SK-N-MC (cell line): Measurements from ENCODE around the gene METTL24.

Source experiments
- EZH2 ChIP-seq: fragments of 200-600 bp; sonication (generic); IDR thresholded peaks from one replicate; pipeline ENCODE4 v1.6.1; 2017; ENCODE audit warnings: antibody characterized with exemption
- FOXP2 ChIP-seq: optimal IDR thresholded peaks from 2 replicates; pipeline ENCODE3; 2011; ENCODE audit warnings: mild to moderate bottlenecking, moderate library complexity; ENCODE audit not compliant: insufficient read depth; ENCODE audit errors: extremely low read length, control extremely low read depth
- POLR2AphosphoS5 ChIP-seq: IDR thresholded peaks from 2 replicates; pipeline ENCODE4 v1.6.1; 2012; ENCODE audit warnings: mild to moderate bottlenecking, low read depth, low read length, borderline replicate concordance

DNA sequence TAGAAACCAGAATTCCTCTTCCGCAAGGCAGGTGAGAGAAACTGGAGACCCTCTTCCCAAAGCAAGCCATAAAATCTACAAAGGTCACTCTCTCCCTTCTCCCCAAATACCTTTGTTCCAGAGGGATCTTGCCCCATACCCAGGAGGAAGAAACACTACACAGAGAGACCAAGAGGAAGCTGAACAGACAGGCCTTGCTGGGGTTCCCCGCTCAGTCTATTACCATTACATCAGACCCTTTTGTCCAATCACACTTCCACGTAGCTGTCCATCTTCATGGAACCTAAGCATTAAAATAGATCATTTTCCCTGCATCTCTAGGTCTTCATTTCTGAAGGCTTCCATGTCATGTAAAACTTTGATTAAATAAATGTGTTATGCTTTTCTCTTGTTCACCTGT lies 32.1 kb downstream of the METTL24 start:
- TF ChIP-seq POLR2AphosphoS5 (no peak), EZH2 (no peak), FOXP2 (no peak)
